HepG2 (cell line): Measurements from ENCODE around the gene NFS1. TPM values are rescaled to one million over a fixed set of nuclear protein-coding genes. Genes with fewer than 3 reads are reported as not detected.
A peak's percentile ranks its signal among the peaks of the same experiment; 100 is the strongest.

Experiments used
- BRD4 ChIP-seq: sonication (generic); formaldehyde crosslinking; IDR thresholded peaks from 2 replicates; pipeline ENCODE4 v1.4.0; 2020; ENCODE audit warnings: missing genetic modification reagents
- HNRNPL ChIP-seq: fragments of 200-400 bp; formaldehyde crosslinking; IDR thresholded peaks from 2 replicates; pipeline ENCODE4 v1.6.1; 2017; ENCODE audit warnings: mild to moderate bottlenecking, low read depth, low read length
- KDM4B ChIP-seq: sonication (generic); formaldehyde crosslinking; IDR thresholded peaks from 2 replicates; pipeline ENCODE4 v1.4.0; 2020; ENCODE audit warnings: missing genetic modification reagents
- MAZ ChIP-seq, 2 experiments: sonication (generic) in 1 of 2; formaldehyde crosslinking in 1 of 2; IDR thresholded peaks; 2 replicates each; pipeline versions ENCODE4 v1.5.0 to v1.6.1; 2012 to 2020; ENCODE audit warnings: low read depth in 2 of 2, mild to moderate bottlenecking in 2 of 2, borderline replicate concordance in 1 of 2, improper control_type of control experiment in 1 of 2, low read length in 1 of 2, missing genetic modification reagents in 1 of 2, moderate library complexity in 1 of 2
- MBD4 ChIP-seq: IDR thresholded peaks from 2 replicates; pipeline ENCODE4 v1.6.1; 2012; ENCODE audit warnings: low read length, inconsistent platforms, borderline replicate concordance
- MXD4 ChIP-seq: IDR thresholded peaks from 2 replicates; pipeline ENCODE4 v1.6.1; 2016; ENCODE audit warnings: mild to moderate bottlenecking, missing biosample characterization, missing genetic modification reagents
- RXRA ChIP-seq: sonication (generic); formaldehyde crosslinking; IDR thresholded peaks from 2 replicates; pipeline ENCODE4 v1.5.1; 2020; ENCODE audit warnings: missing genetic modification reagents
- SATB2 ChIP-seq: sonication (generic); formaldehyde crosslinking; IDR thresholded peaks from 2 replicates; pipeline ENCODE4 v1.5.0; 2020; ENCODE audit warnings: missing genetic modification reagents
- SIN3A ChIP-seq: IDR thresholded peaks from 2 replicates; pipeline ENCODE4 v1.6.1; 2011; ENCODE audit warnings: low read depth, mild to moderate bottlenecking, control low read depth, low read length, borderline replicate concordance
- SSRP1 ChIP-seq: IDR thresholded peaks from 2 replicates; pipeline ENCODE4 v1.6.1; 2016; ENCODE audit warnings: control low read depth
- THAP11 ChIP-seq: IDR thresholded peaks from 2 replicates; pipeline ENCODE4 v1.6.1; 2016; ENCODE audit warnings: missing biosample characterization, missing genetic modification reagents
- TOPORS ChIP-seq: sonication (generic); formaldehyde crosslinking; IDR thresholded peaks from 2 replicates; pipeline ENCODE4 v1.8.0; 2023; ENCODE audit warnings: mild to moderate bottlenecking, missing genetic modification reagents
- ZNF121 ChIP-seq: sonication (generic); formaldehyde crosslinking; IDR thresholded peaks from 2 replicates; pipeline ENCODE4 v1.5.0; 2020; ENCODE audit warnings: mild to moderate bottlenecking, missing genetic modification reagents
- ZNF350 ChIP-seq: sonication (generic); formaldehyde crosslinking; IDR thresholded peaks from 2 replicates; pipeline ENCODE4 v1.4.0; 2020; ENCODE audit warnings: mild to moderate bottlenecking, low read depth, missing genetic modification reagents, borderline replicate concordance
- ZNF484 ChIP-seq: sonication (generic); formaldehyde crosslinking; IDR thresholded peaks from 2 replicates; pipeline ENCODE4 v1.5.1; 2020; ENCODE audit warnings: mild to moderate bottlenecking, low read depth, missing genetic modification reagents, borderline replicate concordance
- ZNF543 ChIP-seq: sonication (generic); formaldehyde crosslinking; IDR thresholded peaks from 2 replicates; pipeline ENCODE4 v1.4.0; 2020; ENCODE audit warnings: mild to moderate bottlenecking, missing genetic modification reagents
- ZNF563 ChIP-seq: sonication (generic); formaldehyde crosslinking; IDR thresholded peaks from 2 replicates; pipeline ENCODE4 v1.8.0; 2022; ENCODE audit warnings: mild to moderate bottlenecking, moderate library complexity, missing genetic modification reagents
- ZNF569 ChIP-seq: sonication (generic); formaldehyde crosslinking; IDR thresholded peaks from 2 replicates; pipeline ENCODE4 v1.5.0; 2020; ENCODE audit warnings: mild to moderate bottlenecking, missing genetic modification reagents, moderate library complexity, borderline replicate concordance
- ZNF749 ChIP-seq: sonication (generic); formaldehyde crosslinking; IDR thresholded peaks from 2 replicates; pipeline ENCODE4 v1.8.0; 2022; ENCODE audit warnings: mild to moderate bottlenecking, missing genetic modification reagents, moderate library complexity, borderline replicate concordance
- ZNF781 ChIP-seq: sonication (generic); formaldehyde crosslinking; IDR thresholded peaks from 2 replicates; pipeline ENCODE4 v1.5.1; 2020; ENCODE audit warnings: borderline replicate concordance, mild to moderate bottlenecking, missing genetic modification reagents; ENCODE audit errors: not compliant biosample characterization
- polyA plus RNA-seq, 8 experiments: library from polyadenylated mRNA; depleted of rRNA in 3 of 8; stranded (reverse) in 7 of 8; unstranded in 1 of 8; fragments of >200 nt; fragmentation: Illumina TruSeq in 4 of 8; extraction: Trizol in 4 of 8; gene quantifications; 2 replicates each; pipeline versions ENCODE4 v1.2.1 to v1.2.3, GENCODE V29; 2011 to 2016; ENCODE audit warnings: low read depth in 4 of 8, missing spikeins in 1 of 8, mixed read lengths in 1 of 8; ENCODE audit not compliant: insufficient read depth in 1 of 8
- total RNA-seq, 5 experiments: library from RNA; depleted of rRNA; stranded (reverse); fragments of >200 nt; fragmentation: Illumina TruSeq; extraction: Trizol; gene quantifications; 2 replicates each; pipeline ENCODE4 v1.2.3, GENCODE V29; 2016; ENCODE audit warnings: low read depth in 1 of 5
- TF ChIP-seq, protein P1 (sequence below): sonication (generic); formaldehyde crosslinking; IDR thresholded peaks from 2 replicates; pipeline ENCODE4 v1.8.1; 2023; ENCODE audit warnings: mild to moderate bottlenecking, missing genetic modification reagents
- TF ChIP-seq, protein P2 (sequence below): sonication (generic); formaldehyde crosslinking; IDR thresholded peaks from 2 replicates; pipeline ENCODE4; 2020; ENCODE audit warnings: missing genetic modification reagents, mild to moderate bottlenecking, borderline replicate concordance
- TF ChIP-seq, protein P3 (sequence below): sonication (generic); formaldehyde crosslinking; IDR thresholded peaks from 2 replicates; pipeline ENCODE4 v1.4.0; 2020; ENCODE audit warnings: low read depth, missing genetic modification reagents

The NFS1 gene
- total and polyA plus RNA-seq, 2 of the 13 experiments (the other 11 are each of a cell fraction or from before 2014, with no cell fraction given), result 65.9 to 88.1 TPM

DNA sequence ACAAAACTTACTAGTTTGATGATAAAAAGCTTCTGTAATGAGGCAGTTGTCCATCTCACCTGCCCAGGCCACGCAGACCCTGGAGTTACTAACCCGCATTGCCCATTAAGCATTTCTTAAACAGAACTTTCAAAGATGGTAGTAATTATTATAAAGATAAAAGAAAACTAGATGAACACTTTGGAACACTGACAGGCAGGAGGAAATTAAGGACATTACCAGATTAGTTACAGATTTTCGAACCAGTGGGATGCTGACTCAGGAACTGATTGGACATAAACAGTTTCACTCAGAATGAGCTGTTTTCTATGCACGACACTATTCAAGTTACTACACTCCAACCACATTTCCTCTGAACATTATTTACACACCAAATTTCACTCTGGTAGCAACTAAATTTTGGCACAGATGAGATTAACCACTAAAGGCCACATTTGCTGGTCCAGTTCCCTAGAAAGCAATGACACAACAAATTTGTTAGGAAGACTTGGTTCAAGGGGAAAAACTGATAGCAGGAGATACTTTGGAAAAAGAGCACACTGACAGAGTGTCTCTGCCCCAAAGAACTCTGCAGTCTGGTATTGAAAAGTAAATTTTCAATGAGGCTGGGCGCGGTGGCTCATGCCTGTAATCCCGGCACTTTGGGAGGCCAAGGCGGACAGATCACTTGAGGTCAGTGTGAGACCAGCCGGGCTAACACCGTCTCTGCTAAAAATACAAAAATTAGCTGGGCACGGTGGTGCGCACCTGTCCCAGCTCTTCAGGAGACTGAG lies 3.1 kb upstream of the NFS1 start (continued):
- peak; percentile 54; the same call in 1 of the 2 replicates for TF ChIP-seq RXRA (CRISPR knock-in tag)
- no peak for TF ChIP-seq ZNF543 (CRISPR knock-in tag)
- no peak for TF ChIP-seq ZNF563 (CRISPR knock-in tag)
- peak; percentile 96 for TF ChIP-seq SSRP1 (CRISPR knock-in tag)
- no peak for TF ChIP-seq HNRNPL
- no peak for TF ChIP-seq ZNF749 (CRISPR knock-in tag)
- TF ChIP-seq BRD4 (CRISPR knock-in tag), result no peak
- TF ChIP-seq, protein P1, sequence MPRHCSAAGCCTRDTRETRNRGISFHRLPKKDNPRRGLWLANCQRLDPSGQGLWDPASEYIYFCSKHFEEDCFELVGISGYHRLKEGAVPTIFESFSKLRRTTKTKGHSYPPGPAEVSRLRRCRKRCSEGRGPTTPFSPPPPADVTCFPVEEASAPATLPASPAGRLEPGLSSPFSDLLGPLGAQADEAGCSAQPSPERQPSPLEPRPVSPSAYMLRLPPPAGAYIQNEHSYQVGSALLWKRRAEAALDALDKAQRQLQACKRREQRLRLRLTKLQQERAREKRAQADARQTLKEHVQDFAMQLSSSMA, result no peak
- TF ChIP-seq TOPORS (CRISPR knock-in tag), result peak; percentile 70
- TF ChIP-seq SIN3A, result 0 out of 2 replicates have a peak, but pooled peaks have one; percentile 34
- TF ChIP-seq ZNF484 (CRISPR knock-in tag), result no peak
- TF ChIP-seq, protein P2, sequence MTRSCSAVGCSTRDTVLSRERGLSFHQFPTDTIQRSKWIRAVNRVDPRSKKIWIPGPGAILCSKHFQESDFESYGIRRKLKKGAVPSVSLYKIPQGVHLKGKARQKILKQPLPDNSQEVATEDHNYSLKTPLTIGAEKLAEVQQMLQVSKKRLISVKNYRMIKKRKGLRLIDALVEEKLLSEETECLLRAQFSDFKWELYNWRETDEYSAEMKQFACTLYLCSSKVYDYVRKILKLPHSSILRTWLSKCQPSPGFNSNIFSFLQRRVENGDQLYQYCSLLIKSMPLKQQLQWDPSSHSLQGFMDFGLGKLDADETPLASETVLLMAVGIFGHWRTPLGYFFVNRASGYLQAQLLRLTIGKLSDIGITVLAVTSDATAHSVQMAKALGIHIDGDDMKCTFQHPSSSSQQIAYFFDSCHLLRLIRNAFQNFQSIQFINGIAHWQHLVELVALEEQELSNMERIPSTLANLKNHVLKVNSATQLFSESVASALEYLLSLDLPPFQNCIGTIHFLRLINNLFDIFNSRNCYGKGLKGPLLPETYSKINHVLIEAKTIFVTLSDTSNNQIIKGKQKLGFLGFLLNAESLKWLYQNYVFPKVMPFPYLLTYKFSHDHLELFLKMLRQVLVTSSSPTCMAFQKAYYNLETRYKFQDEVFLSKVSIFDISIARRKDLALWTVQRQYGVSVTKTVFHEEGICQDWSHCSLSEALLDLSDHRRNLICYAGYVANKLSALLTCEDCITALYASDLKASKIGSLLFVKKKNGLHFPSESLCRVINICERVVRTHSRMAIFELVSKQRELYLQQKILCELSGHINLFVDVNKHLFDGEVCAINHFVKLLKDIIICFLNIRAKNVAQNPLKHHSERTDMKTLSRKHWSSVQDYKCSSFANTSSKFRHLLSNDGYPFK, result no peak
- peak; percentile 94; the same call in 1 of the 2 replicates for TF ChIP-seq MBD4
- TF ChIP-seq ZNF350, result no peak
- TF ChIP-seq THAP11 (CRISPR knock-in tag), result no peak
- no peak for TF ChIP-seq KDM4B (CRISPR knock-in tag)
- TF ChIP-seq SATB2 (CRISPR knock-in tag), result no peak
- no peak for TF ChIP-seq ZNF121 (CRISPR knock-in tag)
- peak; percentile 75 for TF ChIP-seq ZNF781 (CRISPR knock-in tag)
- no peak for TF ChIP-seq MXD4 (CRISPR knock-in tag)
- no peak for TF ChIP-seq MAZ (IDR thresholded peaks at IDR 0.05; ENCODE audit: borderline replicate concordance, low read depth, low read length)
- no peak for TF ChIP-seq MAZ (CRISPR knock-in tag; IDR thresholded peaks at IDR 0.05; ENCODE audit: low read depth)
- TF ChIP-seq ZNF569, result no peak
- TF ChIP-seq, protein P3, sequence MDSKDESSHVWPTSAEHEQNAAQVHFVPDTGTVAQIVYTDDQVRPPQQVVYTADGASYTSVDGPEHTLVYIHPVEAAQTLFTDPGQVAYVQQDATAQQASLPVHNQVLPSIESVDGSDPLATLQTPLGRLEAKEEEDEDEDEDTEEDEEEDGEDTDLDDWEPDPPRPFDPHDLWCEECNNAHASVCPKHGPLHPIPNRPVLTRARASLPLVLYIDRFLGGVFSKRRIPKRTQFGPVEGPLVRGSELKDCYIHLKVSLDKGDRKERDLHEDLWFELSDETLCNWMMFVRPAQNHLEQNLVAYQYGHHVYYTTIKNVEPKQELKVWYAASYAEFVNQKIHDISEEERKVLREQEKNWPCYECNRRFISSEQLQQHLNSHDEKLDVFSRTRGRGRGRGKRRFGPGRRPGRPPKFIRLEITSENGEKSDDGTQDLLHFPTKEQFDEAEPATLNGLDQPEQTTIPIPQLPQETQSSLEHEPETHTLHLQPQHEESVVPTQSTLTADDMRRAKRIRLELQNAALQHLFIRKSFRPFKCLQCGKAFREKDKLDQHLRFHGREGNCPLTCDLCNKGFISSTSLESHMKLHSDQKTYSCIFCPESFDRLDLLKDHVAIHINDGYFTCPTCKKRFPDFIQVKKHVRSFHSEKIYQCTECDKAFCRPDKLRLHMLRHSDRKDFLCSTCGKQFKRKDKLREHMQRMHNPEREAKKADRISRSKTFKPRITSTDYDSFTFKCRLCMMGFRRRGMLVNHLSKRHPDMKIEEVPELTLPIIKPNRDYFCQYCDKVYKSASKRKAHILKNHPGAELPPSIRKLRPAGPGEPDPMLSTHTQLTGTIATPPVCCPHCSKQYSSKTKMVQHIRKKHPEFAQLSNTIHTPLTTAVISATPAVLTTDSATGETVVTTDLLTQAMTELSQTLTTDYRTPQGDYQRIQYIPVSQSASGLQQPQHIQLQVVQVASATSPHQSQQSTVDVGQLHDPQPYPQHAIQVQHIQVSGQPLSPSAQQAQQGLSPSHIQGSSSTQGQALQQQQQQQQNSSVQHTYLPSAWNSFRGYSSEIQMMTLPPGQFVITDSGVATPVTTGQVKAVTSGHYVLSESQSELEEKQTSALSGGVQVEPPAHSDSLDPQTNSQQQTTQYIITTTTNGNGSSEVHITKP, result 0 out of 2 replicates have a peak, but pooled peaks have one; percentile 34
